Stimulated activated CD8-positive, alpha-beta memory T cell treated with anti-CD3 and anti-CD28 coated beads, Interleukin-12 subunit alpha, Interleukin-12 subunit beta, amount 100 ng/mL, for 1 hour (primary cell): Measurements from ENCODE around the gene ACSF3.
A peak's percentile ranks its signal among the peaks of the same experiment; 100 is the strongest.
"Not testable (repeated sequence)": the region's sequence is repeated elsewhere in the genome, so short reads cannot be mapped to it uniquely, and the experiment has no call there.

Experiments
- DNase-seq: peaks from one replicate; pipeline ENCODE4 v3.0.0-alpha.2; 2020; ENCODE audit warnings: low read depth

The ACSF3 gene

GRCh38 chr16:89161763-89162713 lies 68.4 kb downstream of the ACSF3 start:
- no peak for DNase-seq

- no peak for DNase-seq
These were observed 69.6 kb downstream of the ACSF3 start for GRCh38 chr16:89163297-89163696.

GRCh38 chr16:89164436-89164835 lies 70.8 kb downstream of the ACSF3 start:
- DNase-seq: no peak

GRCh38 chr16:89164847-89165680 lies 71.4 kb downstream of the ACSF3 start:
- no peak for DNase-seq

GRCh38 chr16:89165681-89165979 lies 72.0 kb downstream of the ACSF3 start:
- DNase-seq: not testable (repeated sequence)

- DNase-seq: no peak
These were observed 73.2 kb downstream of the ACSF3 start for GRCh38 chr16:89166696-89167424.

GRCh38 chr16:89167425-89167941 lies 73.8 kb downstream of the ACSF3 start:
- DNase-seq: peak; percentile 76

- DNase-seq: no peak
These were observed 74.9 kb downstream of the ACSF3 start for GRCh38 chr16:89168381-89169189.

- no peak for DNase-seq
These were observed 76.1 kb downstream of the ACSF3 start for GRCh38 chr16:89169778-89170177.

GRCh38 chr16:89170346-89171215 lies 76.9 kb downstream of the ACSF3 start:
- no peak for DNase-seq

GRCh38 chr16:89171216-89172170 lies 77.8 kb downstream of the ACSF3 start, which contains the start of gene CDH15:
TSS of gene CDH15 (plus strand) at chr16:89171748. CDS start at chr16:89171832, 84 bp downstream.
- peak; percentile 86 for DNase-seq

GRCh38 chr16:89172171-89172527 lies 78.5 kb downstream of the ACSF3 start:
- DNase-seq: no peak

GRCh38 chr16:89172528-89173173 lies 79.0 kb downstream of the ACSF3 start:
- no peak for DNase-seq

- no peak for DNase-seq
These were observed 79.7 kb downstream of the ACSF3 start for GRCh38 chr16:89173174-89173921.

- no peak for DNase-seq
These were observed 80.6 kb downstream of the ACSF3 start for GRCh38 chr16:89174055-89174827.

GRCh38 chr16:89174877-89175276 lies 81.2 kb downstream of the ACSF3 start:
- no peak for DNase-seq
